IgD-negative memory B cell (primary cell): ENCODE results near the gene PLPPR3. TPM values are rescaled to one million over a fixed set of nuclear protein-coding genes. Genes with fewer than 3 reads are reported as not detected.
A peak's percentile ranks its signal among the peaks of the same experiment; 100 is the strongest.
"Not testable (repeated sequence)": the region's sequence is repeated elsewhere in the genome, so short reads cannot be mapped to it uniquely, and the experiment has no call there.

Source experiments
- H3K27ac Mint-ChIP-seq, 3 donors: one replicate each; pipeline ENCODE4 v1.8.0; 2020 to 2022; ENCODE audit warnings: mild to moderate bottlenecking in 3 of 3, mixed read lengths in 3 of 3, moderate library complexity in 1 of 3
- H3K27me3 Mint-ChIP-seq: one replicate; pipeline ENCODE4 v1.8.0; 2021; ENCODE audit warnings: mixed read lengths
- H3K36me3 Mint-ChIP-seq: one replicate; pipeline ENCODE4 v1.8.0; 2020; ENCODE audit warnings: mild to moderate bottlenecking, mixed read lengths
- H3K4me1 Mint-ChIP-seq, 3 donors: one replicate each; pipeline ENCODE4 v1.8.0; 2020 to 2022; ENCODE audit warnings: mixed read lengths in 3 of 3, mild to moderate bottlenecking in 1 of 3
- H3K4me3 Mint-ChIP-seq, 4 donors: one replicate each; pipeline ENCODE4 v1.8.0; 2020 to 2022; ENCODE audit warnings: mild to moderate bottlenecking in 4 of 4, mixed read lengths in 4 of 4, moderate library complexity in 3 of 4
- H3K9me3 Mint-ChIP-seq, 3 donors: one replicate each; pipeline ENCODE4 v1.8.0; 2020 to 2021; ENCODE audit warnings: mixed read lengths in 3 of 3, mild to moderate bottlenecking in 1 of 3
- polyA plus RNA-seq: library from polyadenylated mRNA; unstranded; fragments of 300-500 nt; fragmentation: Illumina TruSeq; gene quantifications from one replicate; pipeline ENCODE4 v1.2.3, GENCODE V29; 2021

The PLPPR3 gene
- polyA plus RNA-seq, 1 donor from 2014 or later: not detected

DNA sequence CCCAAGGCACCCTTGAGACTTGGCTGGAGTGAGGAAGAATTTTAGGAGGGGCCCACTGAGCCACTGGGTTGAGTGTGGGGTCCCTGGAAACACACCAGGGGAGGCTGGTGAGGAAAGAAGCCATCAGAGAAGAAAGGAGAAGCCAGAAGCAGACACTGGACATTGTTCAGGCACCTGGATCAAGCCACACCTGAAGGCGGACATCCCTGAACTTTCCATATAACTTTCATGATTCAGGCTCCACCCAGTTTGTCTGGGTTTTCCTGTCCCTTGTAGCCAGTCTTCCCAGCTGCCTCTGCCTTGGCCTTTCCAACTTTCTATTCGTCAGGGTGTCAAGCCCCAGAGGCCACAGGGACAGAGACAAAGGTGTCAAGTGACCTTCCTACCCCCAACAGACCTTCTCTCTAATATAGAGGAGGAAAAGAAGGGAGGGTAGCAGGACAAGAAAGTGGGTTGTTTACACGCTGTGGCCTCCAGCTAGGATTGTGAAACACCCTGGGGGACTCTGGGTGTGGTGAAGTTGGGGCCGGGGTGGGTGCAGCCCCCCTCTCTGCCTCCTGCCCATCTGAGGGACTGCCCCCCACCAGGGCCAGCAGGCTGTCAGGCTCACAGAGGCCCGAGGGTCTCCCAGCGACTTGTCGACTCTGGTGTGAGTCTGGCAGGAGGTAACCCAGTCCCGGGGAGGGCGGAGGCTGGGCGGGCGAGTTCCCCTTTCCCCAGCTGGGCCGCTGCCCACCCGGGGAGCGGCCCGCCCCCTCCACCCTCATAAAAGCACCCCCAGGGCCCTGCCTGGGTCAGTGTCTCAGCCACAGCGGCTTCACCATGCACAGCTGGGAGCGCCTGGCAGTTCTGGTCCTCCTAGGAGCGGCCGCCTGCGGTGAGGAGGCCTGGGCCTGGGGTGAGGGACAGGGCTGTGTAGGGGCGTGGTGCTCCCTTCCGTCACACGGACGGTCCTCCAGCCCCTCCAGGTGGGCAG is 37.4 kb upstream of the PLPPR3 start, which contains the start of gene CFD:
Gene CFD (plus strand): TSS at position 797 of the 976 bp plus-strand sequence. CDS start 26 bp downstream, at position 823.
- H3K4me3 Mint-ChIP-seq: peak within 1 kb of the TSS; percentile 37 to 65 (median 54)
- H3K36me3 Mint-ChIP-seq: no peaks in the 10 kb centered on the region
- H3K27ac Mint-ChIP-seq: peak within 1 kb of the TSS in 1 of 3 donors; percentile 68
- peaks cover 2% of the 10 kb centered on the region for H3K27me3 Mint-ChIP-seq
- peaks cover 0 to 2% (median 0%) of the 10 kb centered on the region in 3 donors for H3K9me3 Mint-ChIP-seq
- H3K4me1 Mint-ChIP-seq: peaks cover 6 to 11% (median 9%) of the 10 kb centered on the region in 3 donors

- Mint-ChIP-seq H3K36me3 (no peaks in the 10 kb centered on the region), H3K9me3 (peaks cover 0 to 2% (median 0%) of the 10 kb centered on the region in 3 donors), H3K27me3 (peaks cover 2% of the 10 kb centered on the region), H3K4me1 (peaks cover 3 to 5% (median 4%) of the 10 kb centered on the region in 3 donors), H3K27ac (peak overlapping the region in 1 of 3 donors; percentile 68), H3K4me3 (peak overlapping the region in 1 of 4 donors; percentile 12)
Observed at GRCh38 chr19:858284-858683, 36.5 kb upstream of the PLPPR3 start.

DNA sequence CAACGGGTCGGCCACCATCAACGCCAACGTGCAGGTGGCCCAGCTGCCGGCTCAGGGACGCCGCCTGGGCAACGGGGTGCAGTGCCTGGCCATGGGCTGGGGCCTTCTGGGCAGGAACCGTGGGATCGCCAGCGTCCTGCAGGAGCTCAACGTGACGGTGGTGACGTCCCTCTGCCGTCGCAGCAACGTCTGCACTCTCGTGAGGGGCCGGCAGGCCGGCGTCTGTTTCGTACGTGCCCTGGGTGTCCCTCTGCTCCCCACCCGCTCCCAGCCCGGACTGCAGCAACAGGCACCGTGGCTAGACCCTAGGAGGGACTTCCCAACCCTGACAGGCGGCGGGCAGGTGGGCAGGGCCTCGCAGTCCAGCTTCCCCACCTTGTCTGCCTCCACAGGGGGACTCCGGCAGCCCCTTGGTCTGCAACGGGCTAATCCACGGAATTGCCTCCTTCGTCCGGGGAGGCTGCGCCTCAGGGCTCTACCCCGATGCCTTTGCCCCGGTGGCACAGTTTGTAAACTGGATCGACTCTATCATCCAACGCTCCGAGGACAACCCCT is 33.9 kb upstream of the PLPPR3 start:
- no peak overlapping the region for H3K4me3 Mint-ChIP-seq
- peaks cover 10% of the 10 kb centered on the region for H3K27me3 Mint-ChIP-seq
- H3K36me3 Mint-ChIP-seq: no peaks in the 10 kb centered on the region
- peaks cover 0 to 5% (median 0%) of the 10 kb centered on the region in 3 donors for H3K4me1 Mint-ChIP-seq
- H3K27ac Mint-ChIP-seq: no peak overlapping the region
- H3K9me3 Mint-ChIP-seq: peaks cover 0 to 2% (median 0%) of the 10 kb centered on the region in 3 donors

DNA sequence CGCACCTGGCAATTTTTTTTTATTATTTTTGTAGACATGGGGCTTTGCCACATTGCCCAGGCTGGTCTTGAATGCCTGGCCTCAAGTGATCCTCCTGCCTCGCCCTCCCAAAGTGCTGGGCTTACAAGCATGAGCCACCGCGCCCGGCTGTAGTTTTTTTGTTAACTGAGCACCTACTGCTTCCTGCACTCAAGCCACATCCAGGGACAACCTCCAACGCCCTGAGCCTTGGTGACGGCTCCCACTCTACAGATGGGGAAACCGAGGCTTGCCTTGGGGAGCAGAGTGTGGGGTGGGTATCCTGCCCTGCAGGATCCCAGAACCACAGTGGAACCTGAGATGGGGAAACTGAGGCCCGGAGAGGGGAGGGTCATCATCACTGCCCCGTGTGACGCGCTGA is 33.4 kb upstream of the PLPPR3 start:
- H3K27me3 Mint-ChIP-seq: peaks cover 10% of the 10 kb centered on the region
- H3K36me3 Mint-ChIP-seq: no peaks in the 10 kb centered on the region
- peaks cover 0 to 2% (median 0%) of the 10 kb centered on the region in 3 donors for H3K9me3 Mint-ChIP-seq
- no peak overlapping the region for H3K4me3 Mint-ChIP-seq
- H3K27ac Mint-ChIP-seq: peak overlapping the region in 1 of 3 donors; percentile 53
- peaks cover 0 to 5% (median 0%) of the 10 kb centered on the region in 3 donors for H3K4me1 Mint-ChIP-seq

GRCh38 chr19:854549-854948 is 32.8 kb upstream of the PLPPR3 start:
- H3K9me3 Mint-ChIP-seq: peaks cover 0 to 2% (median 0%) of the 10 kb centered on the region in 3 donors
- H3K27me3 Mint-ChIP-seq: peaks cover 10% of the 10 kb centered on the region
- H3K27ac Mint-ChIP-seq: no peak overlapping the region
- no peak overlapping the region for H3K4me3 Mint-ChIP-seq
- peaks cover 0 to 5% (median 0%) of the 10 kb centered on the region in 3 donors for H3K4me1 Mint-ChIP-seq
- H3K36me3 Mint-ChIP-seq: no peaks in the 10 kb centered on the region

DNA sequence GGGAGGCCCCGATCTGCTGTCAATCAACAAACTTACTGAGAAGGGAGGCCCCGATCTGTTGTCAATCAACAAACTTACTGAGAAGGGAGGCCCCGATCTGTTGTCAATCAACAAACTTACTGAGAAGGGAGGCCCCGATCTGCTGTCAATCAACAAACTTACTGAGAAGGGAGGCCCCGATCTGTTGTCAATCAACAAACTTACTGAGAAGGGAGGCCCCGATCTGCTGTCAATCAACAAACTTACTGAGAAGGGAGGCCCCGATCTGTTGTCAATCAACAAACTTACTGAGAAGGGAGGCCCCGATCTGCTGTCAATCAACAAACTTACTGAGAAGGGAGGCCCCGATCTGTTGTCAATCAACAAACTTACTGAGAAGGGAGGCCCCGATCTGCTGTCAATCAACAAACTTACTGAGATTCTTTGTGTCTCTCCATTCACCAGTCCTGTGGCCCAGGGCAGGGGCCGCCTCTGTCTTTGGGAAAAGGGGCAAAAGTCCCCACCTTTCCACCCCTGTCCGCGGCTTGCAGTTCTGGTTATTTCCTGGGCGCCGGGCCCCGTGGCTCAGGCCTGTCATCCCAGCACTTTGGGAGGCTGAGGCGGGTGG is 32.0 kb upstream of the PLPPR3 start:
- peaks cover 14% of the 10 kb centered on the region for H3K27me3 Mint-ChIP-seq
- not testable (repeated sequence) for H3K4me3 Mint-ChIP-seq, H3K9me3 Mint-ChIP-seq, H3K4me1 Mint-ChIP-seq, H3K36me3 Mint-ChIP-seq
- H3K27ac Mint-ChIP-seq: peak overlapping the region in 1 of 3 donors; percentile 32

DNA sequence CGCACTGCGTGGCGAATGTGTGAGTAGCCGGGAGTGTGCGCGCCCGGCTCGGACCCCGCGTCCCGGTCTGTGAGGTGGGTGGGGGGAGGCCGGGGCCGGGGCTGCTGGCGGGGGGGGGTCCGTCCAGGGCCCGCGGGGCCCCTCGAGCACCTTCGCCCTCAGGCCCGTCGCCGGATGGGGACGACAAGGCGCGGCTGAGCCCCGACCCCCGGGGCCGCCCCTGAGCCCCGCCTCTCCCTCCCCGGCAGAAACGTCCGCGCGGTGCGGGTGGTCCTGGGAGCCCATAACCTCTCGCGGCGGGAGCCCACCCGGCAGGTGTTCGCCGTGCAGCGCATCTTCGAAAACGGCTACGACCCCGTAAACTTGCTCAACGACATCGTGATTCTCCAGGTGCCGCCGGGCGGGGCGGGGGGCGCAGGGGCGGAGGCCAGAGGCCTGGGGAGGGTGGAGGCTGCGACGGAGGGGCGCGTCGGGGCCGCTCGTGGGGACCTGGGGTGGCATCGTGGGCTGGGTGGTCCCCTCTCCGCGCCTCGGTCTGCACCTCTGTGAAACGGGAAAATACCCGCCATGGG is 31.3 kb upstream of the PLPPR3 start:
- Mint-ChIP-seq H3K4me1 (peaks cover 0 to 5% (median 0%) of the 10 kb centered on the region in 3 donors), H3K4me3 (no peak overlapping the region), H3K27me3 (peaks cover 14% of the 10 kb centered on the region), H3K27ac (no peak overlapping the region), H3K9me3 (no peaks in the 10 kb centered on the region), H3K36me3 (no peaks in the 10 kb centered on the region)

- H3K4me1 Mint-ChIP-seq: peaks cover 0 to 5% (median 0%) of the 10 kb centered on the region in 3 donors
- H3K36me3 Mint-ChIP-seq: peaks cover under 1% of the 10 kb centered on the region
- no peak within 1 kb of the TSS for H3K4me3 Mint-ChIP-seq
- peaks cover 15% of the 10 kb centered on the region for H3K27me3 Mint-ChIP-seq
- H3K27ac Mint-ChIP-seq: peak within 1 kb of the TSS in 2 of 3 donors; percentile 39 to 48
- H3K9me3 Mint-ChIP-seq: no peaks in the 10 kb centered on the region
Observed at GRCh38 chr19:852136-853013, 30.6 kb upstream of the PLPPR3 start, which contains the start of gene ELANE. Gene ELANE (plus strand): TSS chr19:852303. CDS start chr19:852329, 26 bp downstream.

DNA sequence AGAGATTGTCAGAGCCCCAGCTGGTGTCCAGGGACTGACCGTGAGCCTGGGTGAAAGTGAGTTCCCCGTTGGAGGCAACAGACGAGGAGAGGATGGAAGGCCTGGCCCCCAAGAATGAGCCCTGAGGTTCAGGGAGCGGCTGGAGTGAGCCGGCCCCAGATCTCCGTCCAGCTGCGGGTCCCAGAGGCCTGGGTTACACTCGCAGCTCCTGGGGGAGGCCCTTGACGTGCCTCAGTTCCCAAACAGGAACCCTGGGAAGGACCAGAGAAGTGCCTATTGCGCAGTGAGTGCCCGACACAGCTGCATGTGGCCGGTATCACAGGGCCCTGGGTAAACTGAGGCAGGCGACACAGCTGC is 29.2 kb upstream of the PLPPR3 start:
- peaks cover 1% of the 10 kb centered on the region for H3K36me3 Mint-ChIP-seq
- H3K27me3 Mint-ChIP-seq: peaks cover 23% of the 10 kb centered on the region
- no peaks in the 10 kb centered on the region for H3K9me3 Mint-ChIP-seq
- H3K27ac Mint-ChIP-seq: no peak overlapping the region
- H3K4me3 Mint-ChIP-seq: no peak overlapping the region
- no peaks in the 10 kb centered on the region for H3K4me1 Mint-ChIP-seq

DNA sequence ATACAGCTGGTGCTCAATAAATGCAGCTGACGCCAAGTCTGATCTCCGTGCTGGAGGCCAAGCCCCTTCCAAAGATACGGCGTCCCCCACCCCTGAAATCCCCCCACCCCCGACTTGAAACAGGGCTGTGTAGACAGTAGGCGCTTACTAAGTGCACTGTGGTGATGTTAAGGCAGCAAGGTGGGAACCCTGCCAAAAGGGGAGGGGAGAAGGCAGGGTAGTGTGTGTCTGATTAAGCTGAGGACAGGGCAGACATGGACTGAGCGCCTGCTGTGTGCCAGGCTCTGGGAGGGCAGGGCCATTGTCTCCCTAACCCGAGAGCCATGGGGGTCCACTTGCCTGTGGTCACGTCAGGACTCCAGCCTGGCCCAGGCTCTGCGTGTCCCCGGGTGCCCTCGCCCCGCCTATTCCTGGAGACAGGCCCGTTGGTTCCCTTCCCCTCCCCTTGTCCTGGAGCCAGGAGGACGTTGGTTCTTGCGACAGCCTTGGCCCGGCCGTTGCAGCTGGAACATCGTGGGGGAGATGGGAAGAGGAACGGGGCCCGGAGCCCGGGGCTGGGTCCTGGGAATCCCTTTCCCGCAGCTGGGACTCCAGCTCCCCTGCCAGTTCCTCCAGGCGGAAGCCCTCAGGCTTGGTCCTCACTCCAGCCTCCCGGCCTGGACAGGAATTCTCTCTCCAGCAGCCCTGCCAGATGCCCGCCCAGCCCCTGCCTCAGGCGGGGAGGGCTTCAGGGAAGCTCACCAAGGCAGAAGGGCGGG is 28.6 kb upstream of the PLPPR3 start:
- Mint-ChIP-seq H3K9me3 (no peaks in the 10 kb centered on the region), H3K4me1 (peaks cover 4% of the 10 kb centered on the region in 3 donors), H3K4me3 (no peak overlapping the region), H3K36me3 (peaks cover 1% of the 10 kb centered on the region), H3K27me3 (peaks cover 27% of the 10 kb centered on the region), H3K27ac (peak overlapping the region in 1 of 3 donors; percentile 28)

DNA sequence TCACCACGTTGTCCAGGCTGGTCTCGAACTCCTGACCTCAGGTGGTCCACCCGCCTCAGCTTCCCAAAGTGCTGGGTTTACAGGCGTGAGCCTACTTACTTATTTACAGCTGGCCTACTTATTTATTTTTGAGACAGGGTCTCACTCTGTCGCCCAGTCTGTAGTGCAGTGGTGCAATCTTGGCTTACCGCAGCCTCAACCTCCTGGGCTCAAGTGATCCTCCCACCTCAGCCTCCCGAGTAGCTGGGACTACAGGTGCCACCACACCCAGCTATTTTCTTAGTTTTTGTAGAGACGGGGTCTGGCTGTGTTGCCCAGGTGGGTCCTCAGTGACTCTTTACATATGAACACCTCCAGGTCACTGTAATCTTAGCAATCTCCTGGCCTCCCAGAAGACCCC is 27.4 kb upstream of the PLPPR3 start:
- H3K27me3 Mint-ChIP-seq: peaks cover 36% of the 10 kb centered on the region
- H3K4me1 Mint-ChIP-seq, H3K9me3 Mint-ChIP-seq, H3K4me3 Mint-ChIP-seq, H3K36me3 Mint-ChIP-seq: not testable (repeated sequence)
- H3K27ac Mint-ChIP-seq: peak overlapping the region in 1 of 3 donors; percentile 28

DNA sequence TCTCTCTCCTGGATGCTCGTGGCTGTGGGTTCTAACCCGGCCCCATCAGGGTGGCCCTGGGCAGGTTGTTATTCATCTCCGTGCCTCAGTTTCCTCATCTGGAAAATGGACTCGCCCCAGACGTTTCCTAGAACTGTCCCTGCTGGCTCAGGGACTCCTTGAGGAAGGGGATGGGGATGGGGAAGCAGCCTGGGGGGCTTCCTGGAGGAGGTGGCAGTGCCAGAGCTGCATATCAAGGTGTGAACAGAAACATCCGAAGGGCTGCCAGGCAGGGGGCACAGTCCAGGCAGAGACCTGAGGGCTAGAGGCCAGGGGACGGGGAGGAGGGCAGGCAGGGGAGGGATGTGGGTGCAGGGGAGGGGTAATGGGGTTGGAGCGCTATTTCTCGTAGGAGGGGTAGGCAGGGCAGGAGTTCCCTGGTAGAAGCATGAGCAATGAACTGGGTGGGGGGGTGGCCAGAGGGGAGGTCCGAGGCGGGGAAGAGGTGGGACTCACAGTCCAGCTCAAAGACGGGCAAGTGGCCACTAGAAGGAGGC is 26.7 kb upstream of the PLPPR3 start:
- no peak overlapping the region for H3K4me3 Mint-ChIP-seq
- H3K4me1 Mint-ChIP-seq: peaks cover 6 to 7% (median 7%) of the 10 kb centered on the region in 3 donors
- peaks cover 38% of the 10 kb centered on the region for H3K27me3 Mint-ChIP-seq
- H3K36me3 Mint-ChIP-seq: peaks cover 1% of the 10 kb centered on the region
- H3K9me3 Mint-ChIP-seq: peaks cover 0 to 3% (median 0%) of the 10 kb centered on the region in 3 donors
- H3K27ac Mint-ChIP-seq: peak overlapping the region in 1 of 3 donors; percentile 25
